H1 (cell line): ENCODE measurements around the gene HMCN2. TPM values are rescaled to one million over a fixed set of nuclear protein-coding genes. Genes with fewer than 3 reads are reported as not detected.

Experiments used
- CTCF ChIA-PET: fragments of 300-600 bp; sonication (Branson Sonifier 250); formaldehyde crosslinking; loops from one replicate; lab custom pipeline; 2021; ENCODE audit not compliant: partially characterized antibody; lab: Charles Lee
- POLR2A ChIA-PET: fragments of 300-600 bp; sonication (Branson Sonifier 250); formaldehyde crosslinking; loops from one replicate; lab custom pipeline; 2021; ENCODE audit warnings: inconsistent platforms; ENCODE audit not compliant: partially characterized antibody; lab: Charles Lee
- DNase-seq, 2 experiments: peaks; one replicate each; pipeline versions ENCODE4 v3.0.0 to v3.0.0-alpha.2; 2010 to 2022; ENCODE audit warnings: low spot score in 2 of 2, low read depth in 1 of 2, mixed read lengths in 1 of 2
- FAIRE-seq: peaks from 2 replicates; lab custom pipeline; 2011; peaks lifted over from hg19 to GRCh38; lab: Jason Lieb, UNC
- H2AFZ ChIP-seq: 2 replicates; pipeline ENCODE4 v1.8.1; 2012; ENCODE audit warnings: low read length, inconsistent platforms
- H2AK5ac ChIP-seq: 2 replicates; pipeline ENCODE4 v1.6.1; 2013; ENCODE audit warnings: low read depth, low read length
- H2BK120ac ChIP-seq: replicated peaks from 2 replicates; pipeline ENCODE3; 2013; ENCODE audit warnings: low read depth, low read length, inconsistent platforms
- H2BK12ac ChIP-seq: 2 replicates; pipeline ENCODE4 v1.6.1; 2013; ENCODE audit warnings: low read depth, low read length
- H2BK15ac ChIP-seq: 2 replicates; pipeline ENCODE4 v1.6.1; 2013; ENCODE audit warnings: low read length
- H2BK20ac ChIP-seq: 2 replicates; pipeline ENCODE4 v1.6.1; 2013; ENCODE audit warnings: low read length
- H2BK5ac ChIP-seq: 2 replicates; pipeline ENCODE4 v1.6.1; 2013; ENCODE audit warnings: low read depth, low read length
- H3K14ac ChIP-seq: 2 replicates; pipeline ENCODE4 v1.6.1; 2013; ENCODE audit warnings: inconsistent platforms; ENCODE audit not compliant: insufficient read length
- H3K18ac ChIP-seq: 2 replicates; pipeline ENCODE4 v1.6.1; 2013; ENCODE audit warnings: low read length; ENCODE audit errors: extremely low read depth
- H3K23ac ChIP-seq: 2 replicates; pipeline ENCODE4 v1.6.1; 2013; ENCODE audit warnings: inconsistent platforms; ENCODE audit not compliant: insufficient read length
- H3K23me2 ChIP-seq: 2 replicates; pipeline ENCODE4 v1.6.1; 2013; ENCODE audit warnings: low read depth, low read length
- H3K27ac ChIP-seq: 2 replicates; pipeline ENCODE4 v1.6.1; 2011; ENCODE audit warnings: low read depth, low read length, inconsistent platforms
- H3K27me3 ChIP-seq, 4 experiments: replicated peaks in 1 of 4; 1 replicate in 1 of 4; 2 replicates in 3 of 4; pipeline versions ENCODE4 v1.6.1 to v1.8.1; 2011 to 2013; ENCODE audit warnings: low read length in 3 of 4, mild to moderate bottlenecking in 3 of 4, inconsistent platforms in 2 of 4, mixed read lengths in 2 of 4, moderate library complexity in 1 of 4; ENCODE audit not compliant: control insufficient read depth in 3 of 4, insufficient read depth in 3 of 4; ENCODE audit errors: extremely low read depth in 1 of 4
- H3K36me3 ChIP-seq, 4 experiments: 2 replicates each; pipeline versions ENCODE4 v1.6.1 to v1.8.1; 2011 to 2013; ENCODE audit warnings: mild to moderate bottlenecking in 4 of 4, low read length in 3 of 4, moderate library complexity in 2 of 4, control low read depth in 1 of 4, inconsistent platforms in 1 of 4; ENCODE audit not compliant: insufficient read depth in 4 of 4, control insufficient read depth in 2 of 4
- H3K4ac ChIP-seq: replicated peaks from 2 replicates; pipeline ENCODE3; 2013; ENCODE audit warnings: low read length, low read depth, mixed read lengths, inconsistent platforms; ENCODE audit not compliant: insufficient read length
- H3K4me1 ChIP-seq, 4 experiments: replicated peaks in 1 of 4; 1 replicate in 1 of 4; 2 replicates in 3 of 4; pipeline versions ENCODE4 v1.6.1 to v1.8.1; 2011 to 2013; ENCODE audit warnings: low read length in 3 of 4, inconsistent platforms in 2 of 4, mixed read lengths in 1 of 4; ENCODE audit not compliant: insufficient read depth in 4 of 4, control insufficient read depth in 3 of 4
- H3K4me2 ChIP-seq, 2 experiments: 2 replicates each; pipeline versions ENCODE4 v1.6.1 to v1.8.1; 2011 to 2013; ENCODE audit warnings: low read depth in 2 of 2, low read length in 2 of 2, control low read depth in 1 of 2, inconsistent platforms in 1 of 2, mild to moderate bottlenecking in 1 of 2; ENCODE audit not compliant: insufficient read depth in 1 of 2
- H3K4me3 ChIP-seq, 4 experiments: fragments of 200-600, 300-600 bp in 1 of 4; sonication (generic), shearing (Covaris generic), sonication (Bioruptor Twin) in 1 of 4; 2 replicates each; pipeline versions ENCODE4 v1.5.1 to v1.8.1; 2011 to 2016; ENCODE audit warnings: low read length in 4 of 4, low read depth in 3 of 4, control low read depth in 2 of 4, inconsistent platforms in 2 of 4, mild to moderate bottlenecking in 2 of 4, mixed read lengths in 1 of 4, moderate library complexity in 1 of 4; ENCODE audit not compliant: insufficient read depth in 2 of 4; ENCODE audit errors: extremely low read depth in 1 of 4
- H3K56ac ChIP-seq: replicated peaks from 2 replicates; pipeline ENCODE3; 2013; ENCODE audit warnings: low read depth, mild to moderate bottlenecking, mixed read lengths, low read length, inconsistent platforms; ENCODE audit not compliant: insufficient read length
- H3K79me1 ChIP-seq: 2 replicates; pipeline ENCODE4 v1.6.1; 2013; ENCODE audit warnings: low read depth, low read length, control low read depth
- H3K79me2 ChIP-seq, 2 experiments: 2 replicates each; pipeline versions ENCODE4 v1.6.1 to v1.8.1; 2012 to 2013; ENCODE audit warnings: low read length in 2 of 2, mild to moderate bottlenecking in 2 of 2, inconsistent platforms in 1 of 2; ENCODE audit not compliant: insufficient read depth in 2 of 2, control insufficient read depth in 1 of 2
- H3K9ac ChIP-seq, 4 experiments: replicated peaks in 1 of 4; 1 replicate in 1 of 4; 2 replicates in 3 of 4; pipeline versions ENCODE4 v1.6.1 to v1.8.1; 2011 to 2013; ENCODE audit warnings: low read depth in 3 of 4, low read length in 3 of 4, control low read depth in 2 of 4, mild to moderate bottlenecking in 2 of 4, moderate library complexity in 2 of 4, inconsistent platforms in 1 of 4; ENCODE audit errors: extremely low read depth in 1 of 4
- H3K9me3 ChIP-seq, 2 experiments: 2 replicates each; pipeline versions ENCODE4 v1.6.1 to v1.8.1; 2012 to 2013; ENCODE audit warnings: mild to moderate bottlenecking in 2 of 2, moderate library complexity in 2 of 2, control low read depth in 1 of 2, inconsistent platforms in 1 of 2, low read depth in 1 of 2, low read length in 1 of 2, mixed read lengths in 1 of 2; ENCODE audit not compliant: insufficient read depth in 2 of 2
- H4K20me1 ChIP-seq, 2 experiments: replicated peaks in 1 of 2; 2 replicates each; pipeline versions ENCODE3 to v1.8.1; 2011 to 2013; ENCODE audit warnings: inconsistent platforms in 2 of 2, low read length in 2 of 2, mild to moderate bottlenecking in 1 of 2; ENCODE audit not compliant: insufficient read depth in 2 of 2, control insufficient read depth in 1 of 2
- H4K5ac ChIP-seq: 2 replicates; pipeline ENCODE4 v1.6.1; 2013; ENCODE audit warnings: low read length, low read depth, mixed read lengths, inconsistent platforms; ENCODE audit not compliant: insufficient read length
- H4K8ac ChIP-seq: 2 replicates; pipeline ENCODE4 v1.8.0; 2013; ENCODE audit warnings: mild to moderate bottlenecking, moderate library complexity, low read length, inconsistent platforms; ENCODE audit not compliant: insufficient read depth; ENCODE audit errors: extremely low read depth
- H4K91ac ChIP-seq: replicated peaks from 2 replicates; pipeline ENCODE3; 2013; ENCODE audit warnings: low read length, mixed read lengths, inconsistent platforms; ENCODE audit not compliant: insufficient read length
- ATF2 ChIP-seq: IDR thresholded peaks from 2 replicates; pipeline ENCODE4 v1.6.1; 2012; ENCODE audit warnings: low read length, inconsistent platforms
- ATF3 ChIP-seq: IDR thresholded peaks from 2 replicates; pipeline ENCODE4 v1.6.1; 2011; ENCODE audit warnings: low read depth, mild to moderate bottlenecking, low read length; ENCODE audit not compliant: insufficient read depth
- CHD1 ChIP-seq: IDR thresholded peaks from 2 replicates; pipeline ENCODE4 v1.6.1; 2012; ENCODE audit warnings: low read depth, low read length, improper control_type of control experiment
- CREB1 ChIP-seq: IDR thresholded peaks from 2 replicates; pipeline ENCODE4 v1.6.1; 2012; ENCODE audit warnings: inconsistent platforms
- EZH2 ChIP-seq: fragments of 200-600 bp; sonication (generic); IDR thresholded peaks from 2 replicates; pipeline ENCODE4 v1.7.1; 2012; ENCODE audit warnings: low read depth, mild to moderate bottlenecking, moderate library complexity, low read length, inconsistent platforms; ENCODE audit not compliant: severe bottlenecking
- GABPA ChIP-seq: IDR thresholded peaks from 2 replicates; pipeline ENCODE4 v1.6.1; 2011; ENCODE audit warnings: mild to moderate bottlenecking, low read length, moderate library complexity, borderline replicate concordance; ENCODE audit not compliant: insufficient read depth
- HDAC6 ChIP-seq: IDR thresholded peaks from one replicate; pipeline ENCODE4 v1.7.1; 2012; ENCODE audit warnings: low read depth, mild to moderate bottlenecking, inconsistent platforms, low read length, moderate library complexity
- NANOG ChIP-seq: IDR thresholded peaks from 2 replicates; pipeline ENCODE4 v1.6.1; 2011; ENCODE audit warnings: low read length, low read depth, mild to moderate bottlenecking, inconsistent platforms; ENCODE audit not compliant: insufficient read depth, poor library complexity, severe bottlenecking
- SIRT6 ChIP-seq: IDR thresholded peaks from one replicate; pipeline ENCODE4 v1.7.1; 2012; ENCODE audit warnings: low read length, inconsistent platforms
- TAF7 ChIP-seq: optimal IDR thresholded peaks from 2 replicates; pipeline ENCODE3; 2011; ENCODE audit warnings: low read depth, mild to moderate bottlenecking, inconsistent platforms, low read length, moderate library complexity, borderline replicate concordance
- TCF12 ChIP-seq: IDR thresholded peaks from 2 replicates; pipeline ENCODE4 v1.6.1; 2011; ENCODE audit warnings: low read depth, mild to moderate bottlenecking, low read length
- WGBS, 2 experiments: shearing (Covaris generic) in 1 of 2; methylation state at CpG; one replicate each; pipeline versions ENCODE4 v1.1.6 to v1.1.7; 2013 to 2015; ENCODE audit warnings: low lambda C conversion rate in 2 of 2, mixed read lengths in 2 of 2, inconsistent platforms in 1 of 2, low coverage in 1 of 2, missing lambda C conversion rate in 1 of 2; ENCODE audit not compliant: insufficient replicate concordance in 2 of 2, insufficient coverage in 1 of 2, insufficient read length in 1 of 2; ENCODE audit errors: extremely low coverage in 1 of 2, missing lambda C conversion rate in 1 of 2; 5-methylcytosine and 5-hydroxymethylcytosine counted together
- polyA plus RNA-seq, 7 experiments: library from polyadenylated mRNA; depleted of rRNA in 3 of 7; stranded (reverse) in 5 of 7; unstranded in 2 of 7; fragments of >200 nt in 5 of 7; fragments of 200-250 nt in 2 of 7; gene quantifications; 1 replicate in 5 of 7; 2 replicates in 1 of 7; 4 replicates in 1 of 7; pipeline versions ENCODE4 v1.2.1 to v1.2.3, GENCODE V29; 2011 to 2013; ENCODE audit warnings: missing spikeins in 2 of 7, mixed read lengths in 2 of 7
- total RNA-seq: library from RNA; stranded (reverse); fragmentation: NEBNext Ultra II Directional; extraction: Animal tissue kit (Norgen Biotek cat#: 25700); gene quantifications from 2 replicates; pipeline ENCODE4 v1.2.1, GENCODE V29; 2021

HMCN2 gene
- total and polyA plus RNA-seq, 2 of the 8 experiments (the other 6 are each of a cell fraction or from before 2014, with no cell fraction given) = 5.0 to 9.1 TPM

- H3K4me3 ChIP-seq = peak overlapping the region; percentile 6 to 62 (median 38); a peak in 7 of 8 replicates
- H2BK120ac ChIP-seq = no peak overlapping the region
- no peaks in the 10 kb centered on the region for H3K79me2 ChIP-seq
- no peaks in the 10 kb centered on the region for H3K79me1 ChIP-seq
- H2AFZ ChIP-seq = peak overlapping the region; percentile 63; the same call in 1 of the 2 replicates
- H2BK12ac ChIP-seq = peak overlapping the region; percentile 72; the same call in 1 of the 2 replicates
- ChIA-PET POLR2A (interaction anchor here (0.8 to 2.3 kb wide), 3 partner anchors 11 to 16 kb away, joined by 3 to 8 read pairs (median 8); partner anchors contain the start of gene ASS1), CTCF (interaction anchor here (1.0 to 2.6 kb wide), 6 partner anchors 8 to 62 kb away, joined by 4 to 12 read pairs (median 6); no protein-coding TSS in a partner anchor)
- peak overlapping the region; percentile 85; the same call in 1 of the 2 replicates for H3K18ac ChIP-seq
- peaks cover 0 to 20% (median 11%) of the 10 kb centered on the region in 4 experiments; a peak in 6 of 7 replicates for H3K4me1 ChIP-seq
- H3K36me3 ChIP-seq = no peaks in the 10 kb centered on the region
- no peak overlapping the region for H3K23ac ChIP-seq
- no peaks in the 10 kb centered on the region for H3K9me3 ChIP-seq
- no peak overlapping the region for H3K14ac ChIP-seq
- H4K8ac ChIP-seq = peak overlapping the region; percentile 58; the same call in 1 of the 2 replicates
- peak overlapping the region; percentile 30 for H4K5ac ChIP-seq
- no peak overlapping the region for H3K4ac ChIP-seq
- H3K56ac ChIP-seq = no peak overlapping the region
- no peaks in the 10 kb centered on the region for H4K20me1 ChIP-seq
- H3K9ac ChIP-seq = 0 out of 7 replicates have a peak overlapping the region, but pooled peaks of 1 of the 4 experiments have one; percentile 25
- H3K23me2 ChIP-seq = peaks cover 8% of the 10 kb centered on the region
- H4K91ac ChIP-seq = no peak overlapping the region
- DNase-seq (no peak), FAIRE-seq (no peak)
- peak overlapping the region; percentile 74; the same call in 1 of the 2 replicates for H2BK15ac ChIP-seq
- 69% methylated on average over 16 of the region's 16 CpGs; no CpG with 5 or more reads in 1 of the 2 experiments for WGBS, 2 experiments
- H2BK5ac ChIP-seq = peak overlapping the region; percentile 67; the same call in 1 of the 2 replicates
- no peak overlapping the region for H2AK5ac ChIP-seq
- H3K27ac ChIP-seq = no peak overlapping the region
- no peak overlapping the region for H2BK20ac ChIP-seq
- peaks cover 1 to 27% (median 20%) of the 10 kb centered on the region in 4 experiments; a peak in 6 of 7 replicates for H3K27me3 ChIP-seq
- H3K4me2 ChIP-seq = peak overlapping the region; percentile 75 to 99
- TF ChIP-seq EZH2 = no peak
- no peak for TF ChIP-seq TAF7
- TF ChIP-seq TCF12 = no peak
- TF ChIP-seq CHD1 = no peak
- no peak for TF ChIP-seq ATF2
- TF ChIP-seq NANOG = no peak
- TF ChIP-seq HDAC6 = no peak
- no peak for TF ChIP-seq ATF3
- no peak for TF ChIP-seq GABPA
- TF ChIP-seq SIRT6 = no peak
- TF ChIP-seq CREB1 = no peak
Observed at GRCh38 chr9:130432796-130433167, 167.2 kb downstream of the HMCN2 start.
